GM12891 (cell line): ENCODE results near the gene ADCY5.

Experiments
- PAX5 ChIP-seq: IDR thresholded peaks from 2 replicates; pipeline ENCODE4 v1.6.1; 2011; ENCODE audit warnings: low read length, moderate library complexity, mild to moderate bottlenecking; ENCODE audit not compliant: insufficient read depth, severe bottlenecking
- POLR2A ChIP-seq: IDR thresholded peaks from 2 replicates; pipeline ENCODE4 v1.6.1; 2011; ENCODE audit warnings: low read depth, low read length, control low read depth
- POLR2AphosphoS5 ChIP-seq: IDR thresholded peaks from 2 replicates; pipeline ENCODE4 v1.6.1; 2011; ENCODE audit warnings: low read depth, low read length, control low read depth
- TAF1 ChIP-seq: IDR thresholded peaks from 2 replicates; pipeline ENCODE4 v1.6.1; 2011; ENCODE audit warnings: low read depth, low read length, control low read depth

DNA sequence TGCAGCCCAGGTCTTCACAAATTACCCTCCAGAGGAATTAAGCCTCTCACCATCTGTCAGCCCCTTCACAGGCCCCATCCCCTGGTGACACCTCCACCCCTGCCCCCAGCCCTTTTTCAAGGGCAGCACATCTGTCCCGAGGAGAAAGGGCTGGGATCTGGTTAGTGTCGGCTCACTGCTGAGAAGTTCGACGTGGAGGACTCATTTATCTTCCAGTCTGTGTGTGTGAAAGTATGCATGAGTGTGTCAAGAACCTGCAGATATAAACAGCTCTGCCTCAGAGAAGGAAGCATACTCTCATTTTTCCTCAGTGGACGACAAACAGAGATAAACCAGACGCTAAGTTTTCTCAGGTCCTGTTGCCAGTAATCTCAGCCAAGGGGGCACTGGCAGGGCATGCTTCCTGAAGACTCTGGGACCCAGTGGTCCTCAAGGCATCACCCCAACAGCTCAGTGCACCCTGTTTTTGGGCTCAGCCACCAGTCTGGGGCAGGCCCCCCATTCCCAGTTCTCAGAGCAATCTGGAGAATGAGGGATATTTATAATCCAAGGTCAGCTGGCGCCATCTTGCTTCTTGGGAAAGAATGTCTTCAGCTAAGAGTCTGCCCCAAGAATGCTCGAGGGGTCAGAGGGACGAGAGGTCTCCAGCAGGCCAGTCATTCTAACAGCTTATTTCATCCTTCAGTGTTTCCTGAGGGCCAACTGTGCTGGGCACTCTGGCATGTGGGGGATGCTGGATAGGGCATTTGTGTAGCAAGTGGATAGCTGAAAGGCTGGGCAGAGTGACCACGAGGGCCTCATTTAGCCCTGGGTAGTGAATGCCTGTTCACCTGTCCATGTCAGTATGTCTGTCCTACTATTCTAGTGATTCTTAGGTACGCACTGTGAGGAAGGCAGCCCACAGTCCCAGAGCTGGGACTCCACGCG, 73.6 kb downstream of the ADCY5 start:
- TF ChIP-seq POLR2AphosphoS5: no peak
- no peak for TF ChIP-seq PAX5
- TF ChIP-seq POLR2A: no peak
- no peak for TF ChIP-seq TAF1
